Panc1 (cell line): ENCODE results near the gene ANP32A. TPM values are rescaled to one million over a fixed set of nuclear protein-coding genes. Genes with fewer than 3 reads are reported as not detected.

Experiments used
- ATAC-seq: fragments of 200-7000 bp; cut with Tn5 transposase; 2 replicates; pipeline ENCODE4 v1.9.1; 2020; ENCODE audit warnings: mild to moderate bottlenecking, moderate library complexity
- BruUV-seq: library from RNA; stranded (reverse); fragments of 400-500 nt; replicated peaks from 2 replicates; lab custom pipeline; 2021; lab: Mats Ljungman, UMichigan
- CTCF ChIA-PET: fragments of 300-600 bp; sonication (Branson Sonifier 250); formaldehyde crosslinking; loops from one replicate; lab custom pipeline; 2022; ENCODE audit warnings: antibody characterized with exemption; lab: Charles Lee
- POLR2A ChIA-PET: fragments of 300-600 bp; sonication (Branson Sonifier 250); formaldehyde crosslinking; loops from one replicate; lab custom pipeline; 2022; ENCODE audit warnings: antibody characterized with exemption; lab: Charles Lee
- DNase-seq: peaks from one replicate; pipeline ENCODE4 v3.0.0-alpha.2; 2010; ENCODE audit warnings: low read depth, low spot score
- H3K27ac ChIP-seq: 2 replicates; pipeline ENCODE4 v1.5.1; 2011; ENCODE audit warnings: mild to moderate bottlenecking, low read length, inconsistent platforms
- H3K27me3 ChIP-seq: fragments of 200-500 bp; sonication (Bioruptor generic); 2 replicates; pipeline ENCODE4 v1.6.0; 2014; ENCODE audit warnings: low read length, inconsistent platforms; ENCODE audit not compliant: control insufficient read depth, insufficient read depth
- H3K36me3 ChIP-seq: fragments of 200-500 bp; sonication (Bioruptor generic); 2 replicates; pipeline ENCODE4 v1.5.1; 2014; ENCODE audit warnings: inconsistent platforms, mild to moderate bottlenecking, low read length, moderate library complexity; ENCODE audit not compliant: control insufficient read depth, insufficient read depth
- H3K4me1 ChIP-seq: 2 replicates; pipeline ENCODE4 v1.5.1; 2011; ENCODE audit warnings: inconsistent platforms, mild to moderate bottlenecking, low read length, moderate library complexity; ENCODE audit not compliant: control insufficient read depth, insufficient read depth
- H3K4me3 ChIP-seq, 2 experiments: 2 replicates each; pipeline ENCODE4 v1.5.1; 2011 to 2012; ENCODE audit warnings: low read depth in 2 of 2, low read length in 2 of 2, mild to moderate bottlenecking in 2 of 2, inconsistent platforms in 1 of 2, moderate library complexity in 1 of 2
- H3K9me3 ChIP-seq: fragments of 200-500 bp; sonication (Bioruptor generic); 2 replicates; pipeline ENCODE4 v1.5.1; 2014; ENCODE audit warnings: low read depth, mild to moderate bottlenecking, inconsistent platforms, low read length, moderate library complexity; ENCODE audit not compliant: control insufficient read depth, insufficient read depth
- CTCF ChIP-seq: fragments of 450-650 bp; IDR thresholded peaks from 2 replicates; pipeline ENCODE4 v1.5.1; 2017; ENCODE audit warnings: mild to moderate bottlenecking
- POLR2AphosphoS5 ChIP-seq: IDR thresholded peaks from 2 replicates; pipeline ENCODE4 v1.6.1; 2012; ENCODE audit warnings: mild to moderate bottlenecking, low read depth, low read length, moderate library complexity
- REST ChIP-seq, 2 experiments: IDR thresholded peaks; 2 replicates each; pipeline ENCODE4 v1.6.1; 2011 to 2012; ENCODE audit warnings: low read depth in 2 of 2, control low read depth in 1 of 2, low read length in 1 of 2, mild to moderate bottlenecking in 1 of 2, moderate library complexity in 1 of 2; ENCODE audit not compliant: insufficient read depth in 1 of 2
- SIN3A ChIP-seq: IDR thresholded peaks from 2 replicates; pipeline ENCODE4 v1.6.1; 2012; ENCODE audit warnings: low read depth, mild to moderate bottlenecking, low read length, moderate library complexity, borderline replicate concordance; ENCODE audit not compliant: insufficient read depth
- TCF7L2 ChIP-seq: IDR thresholded peaks from 2 replicates; pipeline ENCODE4 v1.6.1; 2011; ENCODE audit warnings: mild to moderate bottlenecking, low read depth, low read length, inconsistent platforms
- in situ Hi-C: cut with HindIII; loops from 2 replicates; pipeline ENCODE4 v1.10.0; 2016; ENCODE audit warnings: low sequenced_read_pairs, low pct_unique_long_range_greater_than_20kb
- intact Hi-C: fragments of 100-400 bp; cut with micrococcal nuclease; formaldehyde crosslinking; loops from one replicate; pipeline ENCODE4 v1.10.0; 2022; ENCODE audit not compliant: unreplicated experiment
- total RNA-seq: library from RNA; stranded (reverse); gene quantifications from one replicate; pipeline ENCODE4 v1.2.1, GENCODE V29; 2021; ENCODE audit not compliant: unreplicated experiment

The ANP32A gene
- total RNA-seq, 1 experiment from 2014 or later, result 226 TPM

GRCh38 chr15:68781766-68782588 is 38.7 kb downstream of the ANP32A start:
- in situ Hi-C loops (no loop called here), intact Hi-C loops (loop anchor here (5.0 kb wide), 1 partner anchor 95 kb away; no protein-coding TSS in a partner anchor)
- POLR2A ChIA-PET, result no interaction called here

GRCh38 chr15:68781217-68781616 is 39.5 kb downstream of the ANP32A start:
- Histone ChIP-seq H3K4me1 (no peaks in the 10 kb centered on the region), H3K4me3 (no peak overlapping the region), H3K9me3 (no peaks in the 10 kb centered on the region), H3K36me3 (peaks cover 27% of the 10 kb centered on the region), H3K27me3 (no peaks in the 10 kb centered on the region), H3K27ac (no peak overlapping the region)
- DNase-seq (no peak), ATAC-seq (no peak)
- BruUV-seq, result no TSS peak
- intact Hi-C loops, result loop anchor here (5.0 kb wide), 1 partner anchor 96 kb away; no protein-coding TSS in a partner anchor
- ChIA-PET CTCF (no interaction called here), POLR2A (interaction anchor here (0.6 kb wide), 2 partner anchors 629 to 636 kb away, joined by 4 to 5 read pairs; no protein-coding TSS in a partner anchor)
- in situ Hi-C loops, result no loop called here
- no peak for TF ChIP-seq TCF7L2
- no peak for TF ChIP-seq REST (IDR thresholded peaks at IDR 0.05; ENCODE audit: insufficient read depth in 1 of 2, low read depth in 2 of 2, low read length in 1 of 2)
- TF ChIP-seq CTCF, result no peak
- no peak for TF ChIP-seq SIN3A

More at GRCh38 chr15:68781766-68782588, 38.7 kb downstream of the ANP32A start:
- Histone ChIP-seq H3K9me3 (no peaks in the 10 kb centered on the region), H3K4me1 (no peaks in the 10 kb centered on the region), H3K4me3 (no peak overlapping the region), H3K36me3 (peaks cover 32% of the 10 kb centered on the region), H3K27ac (no peak overlapping the region), H3K27me3 (no peaks in the 10 kb centered on the region)
- no peak for DNase-seq
- ATAC-seq, result no peak
- TF ChIP-seq POLR2AphosphoS5 (no peak), SIN3A (no peak), CTCF (no peak), TCF7L2 (no peak), REST (IDR thresholded peaks at IDR 0.05; ENCODE audit: insufficient read depth in 1 of 2, low read depth in 2 of 2, low read length in 1 of 2) (no peak)
- CTCF ChIA-PET, result no interaction called here
- BruUV-seq, result no TSS peak
